Activated CD8-positive, alpha-beta memory T cell treated with anti-CD3 and anti-CD28 coated beads for 36 hours (primary cell): ENCODE measurements around the gene CD160. TPM values are rescaled to one million over a fixed set of nuclear protein-coding genes. Genes with fewer than 3 reads are reported as not detected.

Source experiments
- CTCF ChIA-PET: fragments of 350-600 bp; sonication (Branson Sonifier 250); formaldehyde crosslinking; loops from one replicate; lab custom pipeline; 2021; ENCODE audit warnings: antibody characterized with exemption; lab: Charles Lee
- POLR2A ChIA-PET: fragments of 350-600 bp; sonication (Branson Sonifier 250); formaldehyde crosslinking; loops from one replicate; lab custom pipeline; 2021; ENCODE audit warnings: antibody characterized with exemption; lab: Charles Lee
- total RNA-seq, 2 experiments: library from RNA; stranded (reverse); gene quantifications; one replicate each; pipeline ENCODE4 v1.2.3, GENCODE V29; 2021

The CD160 gene
- total RNA-seq, 2 experiments from 2014 or later, result 49.0 to 57.8 TPM

DNA sequence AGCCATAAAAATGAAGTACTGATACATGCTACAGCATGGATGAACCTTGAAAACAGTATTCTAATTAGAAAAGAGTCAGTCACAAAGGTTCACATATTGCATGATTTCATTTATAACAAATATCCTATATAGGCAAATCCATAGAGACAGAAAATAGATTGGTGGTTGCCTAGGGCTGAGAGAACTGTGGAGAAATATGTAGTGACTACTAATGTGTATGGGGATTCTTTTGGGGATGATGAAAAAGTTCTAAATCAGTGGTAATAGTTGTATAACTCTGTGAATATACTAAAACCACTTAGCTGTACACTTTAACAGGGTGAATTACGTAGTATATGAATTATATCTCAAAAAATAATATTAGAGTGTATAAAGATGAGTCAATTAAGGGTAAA, 58.8 kb downstream of the CD160 start:
- ChIA-PET POLR2A (no interaction called here), CTCF (no interaction called here)

DNA sequence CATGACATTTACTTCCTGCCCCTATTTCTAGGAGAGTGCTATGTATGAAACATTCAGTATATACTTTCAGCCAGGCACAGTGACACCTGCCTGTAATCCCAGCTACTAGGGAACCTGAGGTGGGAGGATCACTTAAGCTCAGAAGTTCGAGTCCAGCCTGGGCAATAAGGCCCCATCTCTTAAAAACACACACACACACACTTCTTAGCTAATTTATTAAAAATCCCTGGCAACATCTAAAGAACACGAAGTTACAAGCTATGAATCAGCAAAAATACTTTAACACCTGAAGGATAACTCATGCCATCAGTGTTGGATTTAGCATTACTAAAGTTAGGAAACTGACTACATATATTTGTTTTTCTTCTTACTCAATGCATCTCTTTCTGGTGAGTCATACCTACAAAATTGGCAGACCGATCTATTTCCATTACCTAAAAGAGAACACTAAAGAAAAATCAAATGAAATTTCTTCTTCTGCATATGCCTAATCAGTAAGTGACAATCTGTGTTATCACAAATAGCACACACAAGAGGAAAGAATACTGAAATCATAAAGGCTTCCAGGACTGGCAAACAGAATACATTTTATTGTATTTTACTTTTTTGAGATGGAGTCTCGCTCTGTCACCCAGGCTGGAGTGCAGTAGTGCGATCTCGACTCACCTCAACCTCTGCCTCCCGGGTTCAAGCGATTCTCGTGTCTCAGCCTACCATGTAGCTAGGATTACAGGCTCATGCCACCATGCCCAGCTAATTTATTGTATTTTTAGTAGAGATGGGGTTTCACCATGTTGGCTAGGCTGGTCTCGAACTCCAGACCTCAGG, 63.2 kb downstream of the CD160 start:
- POLR2A ChIA-PET, result no interaction called here
- CTCF ChIA-PET, result interaction anchor here (0.7 to 1.1 kb wide), 2 partner anchors 63 to 76 kb away, joined by 3 read pairs; partner anchors contain the start of genes NUDT17 and PIAS3

DNA sequence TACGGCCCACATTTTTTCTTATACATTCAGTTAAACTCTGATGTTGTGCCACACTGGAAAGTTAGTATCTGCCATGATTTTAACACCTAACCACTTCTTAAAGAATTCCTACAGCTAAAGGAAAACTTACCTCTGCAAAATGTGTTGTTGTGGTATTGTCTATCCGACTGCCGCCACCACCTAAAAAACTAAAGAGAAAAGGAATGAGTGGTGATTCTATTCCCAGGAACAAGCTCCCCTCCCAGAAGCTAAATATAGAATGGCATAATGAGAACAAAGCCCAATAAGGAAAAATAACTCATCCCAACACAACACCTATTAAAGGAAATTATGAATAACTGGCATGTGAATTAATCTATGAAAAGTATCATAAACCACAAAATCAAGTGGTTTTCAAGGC, 65.1 kb downstream of the CD160 start:
- ChIA-PET POLR2A (no interaction called here), CTCF (no interaction called here)

DNA sequence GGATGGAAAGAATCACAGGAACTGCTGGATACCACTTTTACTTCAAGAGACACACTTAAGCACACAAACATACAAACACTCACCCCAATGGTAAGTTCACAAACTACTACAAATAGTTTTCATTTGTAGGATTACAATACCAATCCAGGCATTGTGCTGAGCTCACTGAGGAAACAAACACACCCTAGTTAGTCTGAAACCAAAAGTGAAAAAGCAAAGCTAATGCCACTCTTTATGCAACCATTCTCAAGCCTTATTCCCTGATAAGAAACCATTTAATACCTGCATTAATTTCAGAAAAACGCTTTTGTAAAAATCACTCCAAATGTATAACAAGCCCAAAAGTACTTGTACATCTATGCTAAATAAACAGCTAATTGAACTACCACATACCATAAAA, 66.2 kb downstream of the CD160 start:
- ChIA-PET CTCF (interaction anchor here (1.4 kb wide), 1 partner anchor 38 kb away, joined by 3 read pairs; the partner anchor contains the start of genes POLR3C and RNF115), POLR2A (no interaction called here)

DNA sequence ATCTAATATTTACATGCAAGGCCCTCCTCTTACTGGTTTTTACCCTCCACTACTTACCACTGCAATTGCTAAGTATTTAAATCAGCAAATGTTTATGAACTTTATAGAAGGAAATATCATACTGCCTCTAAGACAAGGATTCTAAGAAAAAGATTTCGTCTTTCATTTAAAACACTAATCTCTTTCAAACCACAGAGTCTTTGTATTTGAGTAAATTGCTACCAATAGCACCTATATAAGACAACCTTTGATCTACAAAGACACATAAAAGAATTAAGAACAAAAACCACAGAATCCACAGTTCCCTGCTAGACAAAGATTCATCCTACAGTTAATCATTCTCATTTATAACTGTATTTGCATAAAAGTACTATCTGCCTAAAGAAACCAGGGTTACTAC, 67.0 kb downstream of the CD160 start:
- POLR2A ChIA-PET, result no interaction called here
- CTCF ChIA-PET, result interaction anchor here (1.4 kb wide), 1 partner anchor 38 kb away, joined by 3 read pairs; the partner anchor contains the start of genes POLR3C and RNF115

DNA sequence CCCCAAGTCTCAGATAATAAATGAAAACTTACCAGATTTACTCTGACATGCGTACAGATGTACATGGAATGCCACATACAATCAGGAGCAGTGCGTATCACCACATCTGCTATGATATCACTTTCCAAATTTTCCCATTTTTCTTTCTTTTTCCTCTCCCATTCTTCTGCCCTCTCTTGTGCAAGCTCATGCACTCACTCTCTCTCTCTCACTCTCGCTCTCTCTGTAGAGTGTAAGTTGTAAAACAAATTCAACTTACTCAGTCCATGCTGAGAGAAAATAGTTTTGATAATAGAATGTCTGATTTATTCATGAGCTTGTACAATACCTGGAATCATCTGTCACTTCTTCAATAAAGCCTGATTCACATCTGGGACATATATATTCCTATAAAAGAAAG, 69.3 kb downstream of the CD160 start:
- ChIA-PET POLR2A (no interaction called here), CTCF (no interaction called here)

Other genes with a start within 250 kb of the CD160 start
- 10 to 100 TPM; 29.5 to 30.8 TPM for gene GPR89A, start 111.5 kb upstream of the CD160 start, total RNA-seq
- gene PDZK1, start 12.1 kb upstream of the CD160 start, total RNA-seq, result under 1 TPM in 1 of 2 experiments, not detected in 1; 0.21 TPM
- gene RNF115, start 104.6 kb downstream of the CD160 start, total RNA-seq, result 10 to 100 TPM; 16.3 to 16.4 TPM
- gene POLR3C, start 104.7 kb downstream of the CD160 start, total RNA-seq, result 10 to 100 TPM; 55.8 to 56.3 TPM
- 1 to 10 TPM; 2.6 to 2.9 TPM for gene NUDT17, start 126.1 kb downstream of the CD160 start, total RNA-seq
- 10 to 100 TPM; 17.6 to 17.7 TPM for gene PIAS3, start 139.6 kb downstream of the CD160 start, total RNA-seq
- 1 to 10 TPM in 1 of 2 experiments, under 1 TPM in 1; 0.82 to 1.2 TPM for gene ANKRD35, start 166.4 kb downstream of the CD160 start, total RNA-seq
- 1 to 10 TPM; 2.4 to 2.8 TPM for gene ITGA10, start 190.6 kb downstream of the CD160 start, total RNA-seq
- 10 to 100 TPM; 33.6 to 34.0 TPM for gene PEX11B, start 199.2 kb downstream of the CD160 start, total RNA-seq
- 100 to 1,000 TPM; 375 to 376 TPM for gene RBM8A, start 208.0 kb downstream of the CD160 start, total RNA-seq
- 10 to 100 TPM; 38.1 to 39.3 TPM for gene LIX1L, start 238.5 kb downstream of the CD160 start, total RNA-seq
- 10 to 100 TPM in 1 of 2 experiments, 1 to 10 TPM in 1; 10.0 to 13.2 TPM for gene ANKRD34A, start 245.1 kb downstream of the CD160 start, total RNA-seq
- 10 to 100 TPM; 18.1 to 21.9 TPM for gene POLR3GL, start 245.2 kb downstream of the CD160 start, total RNA-seq